Neural progenitor cell (in vitro differentiated cells): ENCODE results near the gene TLK2. TPM values are rescaled to one million over a fixed set of nuclear protein-coding genes. Genes with fewer than 3 reads are reported as not detected.

Experiments used
- DNase-seq: peaks from one replicate; pipeline ENCODE4 v3.0.0-alpha.2; 2016; ENCODE audit warnings: low spot score
- H2AFZ ChIP-seq: fragments of 200-600 bp; sonication (generic); replicated peaks from 2 replicates; pipeline ENCODE4 v1.6.1; 2016; ENCODE audit warnings: antibody characterized with exemption
- H3F3A ChIP-seq: fragments of 200-600 bp; sonication (generic); 2 replicates; pipeline ENCODE4 v1.6.1; 2016; ENCODE audit warnings: antibody characterized with exemption, low read depth
- H3K27ac ChIP-seq: fragments of 200-600 bp; sonication (generic); 2 replicates; pipeline ENCODE4 v1.5.1; 2016; ENCODE audit warnings: mild to moderate bottlenecking
- H3K27me3 ChIP-seq: fragments of 200-600 bp; sonication (generic); 2 replicates; pipeline ENCODE4 v1.6.1; 2016; ENCODE audit warnings: mild to moderate bottlenecking, moderate library complexity
- H3K36me3 ChIP-seq: fragments of 200-600 bp; sonication (generic); 2 replicates; pipeline ENCODE4 v1.5.1; 2016
- H3K4me1 ChIP-seq: fragments of 200-600 bp; sonication (generic); 2 replicates; pipeline ENCODE4 v1.6.1; 2016; ENCODE audit warnings: mixed run types
- H3K4me2 ChIP-seq: fragments of 200-600 bp; sonication (generic); 2 replicates; pipeline ENCODE4 v1.6.1; 2016
- H3K4me3 ChIP-seq: fragments of 200-600 bp; sonication (generic); 2 replicates; pipeline ENCODE4 v1.5.1; 2016
- H3K79me2 ChIP-seq: fragments of 200-600 bp; sonication (generic); 2 replicates; pipeline ENCODE4 v1.6.1; 2016; ENCODE audit warnings: low read depth
- H3K9ac ChIP-seq: fragments of 200-600 bp; sonication (generic); 2 replicates; pipeline ENCODE4 v1.6.1; 2016
- H3K9me3 ChIP-seq: fragments of 200-600 bp; sonication (generic); 2 replicates; pipeline ENCODE4 v1.5.1; 2016; ENCODE audit warnings: low read depth
- H4K20me1 ChIP-seq: fragments of 200-600 bp; sonication (generic); 2 replicates; pipeline ENCODE4 v1.6.1; 2016; ENCODE audit warnings: low read depth
- H3K27ac Mint-ChIP-seq: 3 replicates; pipeline ENCODE4 v1.8.0; 2021; ENCODE audit warnings: mixed read lengths
- H3K27me3 Mint-ChIP-seq: 2 replicates; pipeline ENCODE4 v1.8.0; 2022; ENCODE audit warnings: low read depth, mild to moderate bottlenecking, inconsistent platforms, moderate library complexity, mixed read lengths; ENCODE audit not compliant: insufficient read depth
- H3K36me3 Mint-ChIP-seq: 3 replicates; pipeline ENCODE4 v1.8.0; 2021; ENCODE audit warnings: mixed read lengths
- H3K4me1 Mint-ChIP-seq: 3 replicates; pipeline ENCODE4 v1.8.0; 2021; ENCODE audit warnings: mixed read lengths
- H3K4me3 Mint-ChIP-seq: 3 replicates; pipeline ENCODE4 v1.8.0; 2021; ENCODE audit warnings: mild to moderate bottlenecking, moderate library complexity, mixed read lengths
- H3K9me3 Mint-ChIP-seq: 3 replicates; pipeline ENCODE4 v1.8.0; 2020; ENCODE audit warnings: mixed read lengths
- EZH2 ChIP-seq: fragments of 200-600 bp; sonication (generic); IDR thresholded peaks from 2 replicates; pipeline ENCODE4 v1.6.1; 2017; ENCODE audit warnings: antibody characterized with exemption, mild to moderate bottlenecking, moderate library complexity
- EZH2phosphoT487 ChIP-seq: fragments of 200-600 bp; sonication (generic); IDR thresholded peaks from 2 replicates; pipeline ENCODE4 v1.6.1; 2017; ENCODE audit warnings: antibody characterized with exemption
- small RNA-seq: library from RNA; depleted of rRNA; stranded (forward); fragments of <200 nt; gene quantifications from one replicate; pipeline ENCODE3, GENCODE V24; 2015
- total RNA-seq: library from RNA; depleted of rRNA; stranded (reverse); fragments of >200 nt; gene quantifications from 2 replicates; pipeline ENCODE4 v1.2.3, GENCODE V29; 2015; ENCODE audit warnings: low replicate concordance
- TF ChIP-seq, protein P1 (sequence below): fragments of 200-600 bp; sonication (generic); IDR thresholded peaks from 2 replicates; pipeline ENCODE4 v1.5.1; 2017; ENCODE audit warnings: antibody characterized with exemption, mild to moderate bottlenecking

TLK2 gene
- total RNA-seq, 1 donor from 2014 or later, result 89.9 TPM

GRCh38 chr17:62662855-62663254 is 184.2 kb downstream of the TLK2 start:
- Histone ChIP-seq H3K4me2 (no peak overlapping the region), H3K36me3 (no peaks in the 10 kb centered on the region), H3K27ac (no peak overlapping the region), H3K9ac (no peak overlapping the region), H3K4me3 (no peak overlapping the region), H3K4me1 (peaks cover 8% of the 10 kb centered on the region), H3F3A (peaks cover 5% of the 10 kb centered on the region), H3K79me2 (no peaks in the 10 kb centered on the region), H2AFZ (no peak overlapping the region), H3K9me3 (peaks cover 4% of the 10 kb centered on the region), H4K20me1 (no peaks in the 10 kb centered on the region), H3K27me3 (no peaks in the 10 kb centered on the region)
- H3K36me3 Mint-ChIP-seq, result peaks cover 18% of the 10 kb centered on the region
- H3K27me3 Mint-ChIP-seq, result no peaks in the 10 kb centered on the region
- H3K27ac Mint-ChIP-seq, result peak overlapping the region; percentile 61
- peaks cover 9% of the 10 kb centered on the region for H3K4me1 Mint-ChIP-seq
- no peak for DNase-seq
- no peak overlapping the region for H3K4me3 Mint-ChIP-seq
- H3K9me3 Mint-ChIP-seq, result peaks cover 16% of the 10 kb centered on the region
- TF ChIP-seq EZH2 (no peak), EZH2phosphoT487 (no peak)
- TF ChIP-seq, protein P1, sequence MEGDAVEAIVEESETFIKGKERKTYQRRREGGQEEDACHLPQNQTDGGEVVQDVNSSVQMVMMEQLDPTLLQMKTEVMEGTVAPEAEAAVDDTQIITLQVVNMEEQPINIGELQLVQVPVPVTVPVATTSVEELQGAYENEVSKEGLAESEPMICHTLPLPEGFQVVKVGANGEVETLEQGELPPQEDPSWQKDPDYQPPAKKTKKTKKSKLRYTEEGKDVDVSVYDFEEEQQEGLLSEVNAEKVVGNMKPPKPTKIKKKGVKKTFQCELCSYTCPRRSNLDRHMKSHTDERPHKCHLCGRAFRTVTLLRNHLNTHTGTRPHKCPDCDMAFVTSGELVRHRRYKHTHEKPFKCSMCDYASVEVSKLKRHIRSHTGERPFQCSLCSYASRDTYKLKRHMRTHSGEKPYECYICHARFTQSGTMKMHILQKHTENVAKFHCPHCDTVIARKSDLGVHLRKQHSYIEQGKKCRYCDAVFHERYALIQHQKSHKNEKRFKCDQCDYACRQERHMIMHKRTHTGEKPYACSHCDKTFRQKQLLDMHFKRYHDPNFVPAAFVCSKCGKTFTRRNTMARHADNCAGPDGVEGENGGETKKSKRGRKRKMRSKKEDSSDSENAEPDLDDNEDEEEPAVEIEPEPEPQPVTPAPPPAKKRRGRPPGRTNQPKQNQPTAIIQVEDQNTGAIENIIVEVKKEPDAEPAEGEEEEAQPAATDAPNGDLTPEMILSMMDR, result no peak

Small RNAs within 50 kb of the gene (small RNA-seq; reads per million reads assigned to genes)
- not detected for gene RF00019

Other genes starting within 250 kb of the TLK2 start
- not detected in 2 replicates for gene EFCAB3, start 98.3 kb upstream of the TLK2 start, total RNA-seq
- gene METTL2A, start 54.9 kb upstream of the TLK2 start, total RNA-seq, result 35.6 and 35.7 TPM in 2 replicates
- 24.6 and 88.2 TPM in 2 replicates for gene MRC2, start 148.8 kb downstream of the TLK2 start, total RNA-seq